ENCODE data around the gene SQSTM1.

- TF ChIP-seq CTCF (conservative IDR thresholded peaks at IDR 0.05 in 1 of 2, IDR thresholded peaks at IDR 0.05 in 1 of 2; ENCODE audit: low read depth in 1 of 2, low read length in 2 of 2) (no peak), EZH2 (IDR thresholded peaks at IDR 0.05; ENCODE audit: low read length, missing control alignments) (no peak)
Measured at GRCh38 chr5:179812135-179812825, 8.4 kb upstream of the SQSTM1 start.

All from fibroblast of lung (primary cell).